Tibial nerve (tissue), 4 donors: ENCODE data around the gene PRL.

ENCODE experiments used
- CTCF ChIP-seq, 5 experiments: fragments of 200-600 bp in 3 of 5; fragments of 450-650 bp in 2 of 5; sonication (generic) in 3 of 5; IDR thresholded peaks; one replicate each; pipeline ENCODE4 v1.5.1; 2016 to 2019; ENCODE audit warnings: antibody characterized with exemption in 5 of 5, mild to moderate bottlenecking in 3 of 5, moderate library complexity in 2 of 5
- EP300 ChIP-seq, 2 donors: sonication (generic); formaldehyde crosslinking; IDR thresholded peaks; one replicate each; pipeline ENCODE4 v1.6.1; 2017; ENCODE audit warnings: antibody characterized with exemption in 2 of 2, mild to moderate bottlenecking in 1 of 2

GRCh38 chr6:22296067-22296466, 769 bp downstream of the PRL start:
- TF ChIP-seq CTCF (IDR thresholded peaks at IDR 0.05) (no peak), EP300 (IDR thresholded peaks at IDR 0.05) (no peak)
